Mucosa of stomach (tissue), 1 donor: ENCODE data around the gene POLH.
"Not testable (repeated sequence)": the region's sequence is repeated elsewhere in the genome, so short reads cannot be mapped to it uniquely, and the experiment has no call there.

Source experiments
- H3K27me3 ChIP-seq: one replicate; pipeline ENCODE4 v1.7.0; 2013; ENCODE audit warnings: mild to moderate bottlenecking, low read length; ENCODE audit not compliant: control insufficient read depth, insufficient read depth
- H3K36me3 ChIP-seq: one replicate; pipeline ENCODE4 v1.7.0; 2013; ENCODE audit warnings: low read length; ENCODE audit not compliant: control insufficient read depth, insufficient read depth
- H3K4me1 ChIP-seq: one replicate; pipeline ENCODE4 v1.7.0; 2013; ENCODE audit warnings: mild to moderate bottlenecking, low read length; ENCODE audit not compliant: control insufficient read depth, insufficient read depth
- H3K4me3 ChIP-seq: one replicate; pipeline ENCODE4 v1.7.0; 2013; ENCODE audit warnings: low read length
- H3K9ac ChIP-seq: one replicate; pipeline ENCODE4 v1.7.0; 2013; ENCODE audit warnings: mild to moderate bottlenecking, low read length, moderate library complexity
- H3K9me3 ChIP-seq: one replicate; pipeline ENCODE4 v1.7.0; 2013; ENCODE audit warnings: mild to moderate bottlenecking, low read length, moderate library complexity; ENCODE audit not compliant: control insufficient read depth
- donor health status: Pancreatic carcinoma.

The POLH gene

GRCh38 chr6:43575105-43575771, 747 bp upstream of the POLH start:
- peak overlapping the region; percentile 71 for H3K9ac ChIP-seq
- peaks cover 6% of the 10 kb centered on the region for H3K4me1 ChIP-seq
- H3K4me3 ChIP-seq: peak overlapping the region; percentile 67
- H3K27me3 ChIP-seq: no peaks in the 10 kb centered on the region
- H3K9me3 ChIP-seq: no peaks in the 10 kb centered on the region
- no peaks in the 10 kb centered on the region for H3K36me3 ChIP-seq

GRCh38 chr6:43578748-43579147, 2.8 kb downstream of the POLH start:
- Histone ChIP-seq H3K9me3 (no peaks in the 10 kb centered on the region), H3K36me3 (no peaks in the 10 kb centered on the region), H3K9ac (no peak overlapping the region), H3K27me3 (no peaks in the 10 kb centered on the region), H3K4me3 (no peak overlapping the region), H3K4me1 (peaks cover 6% of the 10 kb centered on the region)

DNA sequence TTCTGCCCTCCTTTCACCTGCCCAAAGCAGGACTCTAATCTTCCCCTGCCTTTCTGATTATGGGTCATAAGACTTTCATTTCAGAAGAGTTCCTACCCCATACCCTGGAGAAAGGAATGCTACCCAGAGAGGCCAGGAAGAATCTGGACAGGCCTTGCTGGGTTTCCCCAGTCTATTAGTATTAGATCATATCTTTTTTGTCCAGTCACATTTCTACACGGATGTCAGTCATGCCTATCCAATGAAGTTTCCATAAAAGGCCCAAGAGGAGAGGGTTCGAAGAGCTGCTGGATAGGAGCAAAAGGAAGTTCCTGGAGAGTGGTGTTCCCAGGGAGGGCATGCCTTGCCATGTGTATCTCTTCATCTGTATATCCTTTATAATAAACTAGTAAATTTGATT, 3.2 kb downstream of the POLH start:
- Histone ChIP-seq H3K9ac (no peak overlapping the region), H3K4me3 (no peak overlapping the region), H3K36me3 (no peaks in the 10 kb centered on the region)

GRCh38 chr6:43582911-43583310, 6.9 kb downstream of the POLH start:
- H3K4me3 ChIP-seq: no peak overlapping the region

More for the DNA sequence above, 3.2 kb downstream of the POLH start:
- Histone ChIP-seq H3K4me1 (peaks cover 6% of the 10 kb centered on the region), H3K27me3 (no peaks in the 10 kb centered on the region), H3K9me3 (no peaks in the 10 kb centered on the region)

GRCh38 chr6:43584892-43585570, 9.0 kb downstream of the POLH start:
- no peak overlapping the region for H3K9ac ChIP-seq
- no peak overlapping the region for H3K4me3 ChIP-seq
- H3K27me3 ChIP-seq: no peaks in the 10 kb centered on the region
- H3K9me3 ChIP-seq: no peaks in the 10 kb centered on the region
- H3K36me3 ChIP-seq: no peaks in the 10 kb centered on the region
- H3K4me1 ChIP-seq: no peaks in the 10 kb centered on the region

More at GRCh38 chr6:43582911-43583310, 6.9 kb downstream of the POLH start:
- H3K9ac ChIP-seq: no peak overlapping the region
- no peaks in the 10 kb centered on the region for H3K9me3 ChIP-seq
- H3K27me3 ChIP-seq: no peaks in the 10 kb centered on the region
- no peaks in the 10 kb centered on the region for H3K36me3 ChIP-seq
- peaks cover 6% of the 10 kb centered on the region for H3K4me1 ChIP-seq

DNA sequence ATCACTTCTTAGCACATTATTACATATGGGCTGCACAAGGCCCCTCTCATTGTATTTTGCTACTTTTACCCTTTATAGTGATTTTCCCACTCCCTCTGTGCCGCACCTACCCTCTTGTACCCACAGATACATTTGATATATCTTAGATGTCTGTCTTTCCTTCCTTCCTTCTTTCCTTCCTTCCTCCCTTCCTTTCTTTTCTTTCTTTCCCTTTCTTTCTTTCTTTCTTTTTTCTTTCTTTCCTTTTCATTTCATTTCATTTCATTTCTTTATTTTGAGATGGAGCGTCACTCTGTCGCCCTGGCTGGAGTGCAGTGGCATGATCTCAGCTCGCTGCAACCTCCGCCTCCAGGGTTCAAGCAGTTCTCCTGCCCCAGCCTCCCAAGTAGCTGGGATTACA, 12.2 kb downstream of the POLH start:
- Histone ChIP-seq H3K4me1 (no peaks in the 10 kb centered on the region), H3K9ac (no peak overlapping the region), H3K27me3 (no peaks in the 10 kb centered on the region), H3K36me3 (no peaks in the 10 kb centered on the region), H3K9me3 (no peaks in the 10 kb centered on the region), H3K4me3 (no peak overlapping the region)

DNA sequence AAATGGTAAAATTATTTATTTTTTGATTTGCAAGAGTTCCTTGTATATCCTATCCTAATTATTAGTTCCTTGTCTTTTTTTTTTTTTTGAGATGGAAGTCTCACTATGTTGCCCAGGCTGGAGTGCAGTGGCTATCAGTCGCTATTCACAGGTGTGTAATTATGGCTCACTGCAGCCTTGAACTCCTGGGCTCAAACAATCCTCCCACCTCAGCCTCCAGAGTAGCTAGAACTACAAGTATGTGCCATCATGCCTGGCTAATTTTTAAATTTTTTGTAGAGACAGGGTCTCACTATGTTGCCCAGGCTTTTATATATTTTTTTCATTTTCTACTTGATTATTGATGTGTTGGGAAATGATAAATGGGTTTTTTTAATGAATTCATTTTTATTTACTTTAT, 13.6 kb downstream of the POLH start:
- not testable (repeated sequence) for H3K4me3 ChIP-seq, H3K27me3 ChIP-seq, H3K36me3 ChIP-seq, H3K9me3 ChIP-seq, H3K4me1 ChIP-seq, H3K9ac ChIP-seq

- no peak overlapping the region for H3K9ac ChIP-seq
- no peaks in the 10 kb centered on the region for H3K36me3 ChIP-seq
- no peaks in the 10 kb centered on the region for H3K27me3 ChIP-seq
- no peaks in the 10 kb centered on the region for H3K4me1 ChIP-seq
- H3K9me3 ChIP-seq: no peaks in the 10 kb centered on the region
- no peak overlapping the region for H3K4me3 ChIP-seq
These were observed 18.0 kb downstream of the POLH start for GRCh38 chr6:43593938-43594337.

DNA sequence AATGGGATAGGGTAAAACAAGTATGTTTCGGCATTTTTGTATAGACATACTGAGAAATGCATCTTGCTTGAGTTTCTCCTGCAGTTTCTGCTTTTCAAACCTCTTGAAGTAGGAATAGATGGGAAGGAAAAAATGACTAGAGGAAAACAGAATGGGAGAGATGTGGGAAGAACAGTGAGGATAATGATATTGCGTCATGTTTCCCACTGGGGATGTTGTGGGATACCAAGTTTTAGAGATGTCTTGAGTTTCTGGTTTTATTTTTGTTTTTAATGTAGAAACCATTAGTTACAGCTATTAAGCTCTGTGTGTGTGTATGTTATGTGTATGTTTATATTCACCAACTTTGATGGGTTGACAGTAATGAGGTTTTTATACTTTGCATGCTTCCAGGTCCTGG, 24.6 kb downstream of the POLH start:
- no peaks in the 10 kb centered on the region for H3K27me3 ChIP-seq
- H3K4me1 ChIP-seq: no peaks in the 10 kb centered on the region
- H3K9ac ChIP-seq: no peak overlapping the region
- no peak overlapping the region for H3K4me3 ChIP-seq
- H3K36me3 ChIP-seq: no peaks in the 10 kb centered on the region
- no peaks in the 10 kb centered on the region for H3K9me3 ChIP-seq

DNA sequence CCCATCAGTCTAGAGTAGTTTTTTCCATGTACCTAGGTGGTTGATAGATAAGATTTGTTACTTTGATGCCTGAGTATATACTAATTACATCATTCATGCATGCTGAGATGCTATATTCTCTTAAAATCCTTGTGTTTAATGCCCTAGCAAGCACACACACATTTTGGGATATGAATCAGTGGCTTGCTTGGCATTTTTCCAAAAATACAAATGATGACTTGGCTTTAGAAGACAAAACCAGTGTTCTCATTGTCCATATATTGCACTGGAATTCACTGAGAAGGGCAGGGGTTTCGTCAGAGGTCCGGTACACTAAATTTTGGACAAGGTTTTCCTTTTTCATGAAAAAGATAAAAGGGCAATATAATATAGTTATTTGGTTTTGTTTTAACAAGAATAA, 28.2 kb downstream of the POLH start:
- H3K36me3 ChIP-seq: no peaks in the 10 kb centered on the region

GRCh38 chr6:43606019-43606418, 30.0 kb downstream of the POLH start:
- no peaks in the 10 kb centered on the region for H3K36me3 ChIP-seq
- H3K27me3 ChIP-seq: no peaks in the 10 kb centered on the region
- H3K9ac ChIP-seq: no peak overlapping the region
- H3K4me1 ChIP-seq: no peaks in the 10 kb centered on the region
- no peak overlapping the region for H3K4me3 ChIP-seq
- no peaks in the 10 kb centered on the region for H3K9me3 ChIP-seq

More for the DNA sequence above, 28.2 kb downstream of the POLH start:
- H3K4me1 ChIP-seq: no peaks in the 10 kb centered on the region
- no peaks in the 10 kb centered on the region for H3K9me3 ChIP-seq
- no peak overlapping the region for H3K4me3 ChIP-seq
- H3K9ac ChIP-seq: no peak overlapping the region
- H3K27me3 ChIP-seq: no peaks in the 10 kb centered on the region

DNA sequence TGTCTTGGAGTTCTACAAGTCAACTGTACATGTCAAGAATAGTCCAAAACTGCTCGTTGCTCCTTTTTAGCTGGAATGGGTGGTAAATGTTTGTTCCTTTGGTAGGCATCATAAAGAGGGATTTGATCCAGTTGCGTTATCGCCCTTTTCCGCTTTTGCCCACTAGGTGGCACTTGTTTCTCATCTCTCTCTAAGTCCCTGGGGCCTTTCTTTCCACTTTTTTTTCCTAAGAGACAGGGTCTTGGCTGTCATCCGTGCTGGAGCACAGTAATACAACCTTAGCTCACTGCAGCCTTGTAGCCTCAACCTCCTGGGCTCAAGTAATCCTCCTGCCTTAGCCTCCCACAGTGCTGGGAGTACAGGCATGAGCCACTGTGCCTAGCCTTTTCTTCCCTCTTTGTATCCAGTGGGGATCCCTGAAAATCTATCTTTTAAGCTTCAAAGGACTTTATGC, 32.4 kb downstream of the POLH start:
- no peaks in the 10 kb centered on the region for H3K36me3 ChIP-seq

More for the DNA sequence above, 32.4 kb downstream of the POLH start:
- Histone ChIP-seq H3K9ac (no peak overlapping the region), H3K4me1 (no peaks in the 10 kb centered on the region), H3K4me3 (no peak overlapping the region), H3K27me3 (no peaks in the 10 kb centered on the region), H3K9me3 (no peaks in the 10 kb centered on the region)
